MM.1S (cell line): ENCODE data around the gene AP1M2.

ENCODE experiments used
- DNase-seq: peaks from one replicate; pipeline ENCODE4 v3.0.0-alpha.2; 2015
- H2AFZ ChIP-seq: fragments of 300-600 bp; sonication (generic); 2 replicates; pipeline ENCODE4 v1.6.0; 2016; ENCODE audit warnings: antibody characterized with exemption, low read length
- H3F3A ChIP-seq: fragments of 300-600 bp; sonication (generic); 2 replicates; pipeline ENCODE4 v1.6.1; 2016; ENCODE audit warnings: mild to moderate bottlenecking, antibody characterized with exemption, low read length, moderate library complexity, mixed read lengths; ENCODE audit not compliant: insufficient read depth
- H3K27ac ChIP-seq: fragments of 300-600 bp; sonication (generic); 2 replicates; pipeline ENCODE4 v1.5.1; 2016; ENCODE audit warnings: mild to moderate bottlenecking, low read length
- H3K27me3 ChIP-seq: fragments of 300-600 bp; sonication (generic); replicated peaks from 2 replicates; pipeline ENCODE4 v1.6.0; 2016; ENCODE audit warnings: low read length; ENCODE audit not compliant: insufficient read depth
- H3K36me3 ChIP-seq: fragments of 300-600 bp; sonication (generic); replicated peaks from 2 replicates; pipeline ENCODE4 v1.6.1; 2016; ENCODE audit warnings: mild to moderate bottlenecking, low read length, mixed read lengths; ENCODE audit not compliant: insufficient read depth
- H3K4me1 ChIP-seq: fragments of 300-600 bp; sonication (generic); 2 replicates; pipeline ENCODE4 v1.6.1; 2016; ENCODE audit warnings: low read length, mixed read lengths
- H3K4me2 ChIP-seq: fragments of 300-600 bp; sonication (generic); 2 replicates; pipeline ENCODE4 v1.6.0; 2016; ENCODE audit warnings: low read depth, low read length
- H3K4me3 ChIP-seq: fragments of 300-600 bp; sonication (generic); 2 replicates; pipeline ENCODE4 v1.5.1; 2016; ENCODE audit warnings: low read length, mixed read lengths
- H3K79me2 ChIP-seq: fragments of 300-600 bp; sonication (generic); 2 replicates; pipeline ENCODE4 v1.6.1; 2016; ENCODE audit warnings: mixed run types, low read length, mixed read lengths
- H3K9ac ChIP-seq: fragments of 300-600 bp; sonication (generic); 2 replicates; pipeline ENCODE4 v1.6.1; 2016; ENCODE audit warnings: low read length, mixed read lengths
- H3K9me2 ChIP-seq: fragments of 300-600 bp; sonication (generic); replicated peaks from 2 replicates; pipeline ENCODE4 v1.6.1; 2016; ENCODE audit warnings: mild to moderate bottlenecking, low read length, mixed read lengths; ENCODE audit not compliant: insufficient read depth
- H3K9me3 ChIP-seq: fragments of 300-600 bp; sonication (generic); replicated peaks from 2 replicates; pipeline ENCODE4 v1.6.1; 2016; ENCODE audit warnings: mild to moderate bottlenecking, low read length, mixed read lengths; ENCODE audit not compliant: insufficient read depth
- H4K20me1 ChIP-seq: fragments of 300-600 bp; sonication (generic); 2 replicates; pipeline ENCODE4 v1.6.1; 2016; ENCODE audit warnings: mild to moderate bottlenecking, low read length, moderate library complexity, mixed read lengths; ENCODE audit not compliant: insufficient read depth
- EZH2 ChIP-seq: fragments of 300-600 bp; sonication (generic); optimal IDR thresholded peaks from 2 replicates; pipeline ENCODE3; 2017; ENCODE audit warnings: low read depth, mild to moderate bottlenecking, antibody characterized with exemption, low read length, mixed read lengths
- EZH2phosphoT487 ChIP-seq: fragments of 300-600 bp; sonication (generic); IDR thresholded peaks from 2 replicates; pipeline ENCODE4 v1.6.1; 2018; ENCODE audit warnings: antibody characterized with exemption, low read length
- TF ChIP-seq, protein P1 (sequence below): fragments of 300-600 bp; sonication (generic); IDR thresholded peaks from 2 replicates; pipeline ENCODE4 v1.5.1; 2016; ENCODE audit warnings: antibody characterized with exemption, low read length, mixed read lengths

AP1M2 gene

DNA sequence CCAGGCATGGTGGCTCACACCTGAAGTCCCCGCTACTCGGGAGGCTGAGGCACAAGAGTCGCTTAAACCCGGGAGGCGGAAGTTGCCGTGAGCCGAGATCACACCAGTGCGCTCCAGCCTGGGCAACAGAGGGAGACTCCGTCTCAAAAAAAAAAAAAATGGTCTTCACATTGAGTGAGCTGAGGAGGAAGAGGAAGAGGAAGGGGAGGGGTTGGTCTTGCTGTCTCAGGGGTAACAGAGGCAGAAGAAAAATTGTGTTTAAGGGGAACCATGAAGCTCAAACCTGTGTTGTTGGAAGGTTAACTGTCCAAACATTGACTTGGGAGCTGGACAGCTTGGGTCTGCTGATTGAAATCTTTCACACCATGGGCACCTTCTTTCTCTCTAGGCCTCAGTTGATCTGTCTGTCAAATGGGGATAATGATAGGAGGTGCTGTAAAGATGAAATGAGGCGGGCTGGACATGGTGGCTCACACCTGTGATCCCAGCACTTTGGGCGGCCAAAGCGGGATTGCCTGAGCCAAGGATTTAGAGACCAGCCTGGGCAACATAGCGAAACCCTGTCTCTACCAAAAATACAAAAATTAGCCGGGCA is 28.4 kb upstream of the AP1M2 start:
- Histone ChIP-seq H3K4me1 (no peaks in the 10 kb centered on the region), H3K9me3 (no peaks in the 10 kb centered on the region), H3F3A (no peaks in the 10 kb centered on the region), H3K9me2 (no peaks in the 10 kb centered on the region), H3K36me3 (no peaks in the 10 kb centered on the region), H3K79me2 (no peaks in the 10 kb centered on the region), H4K20me1 (no peaks in the 10 kb centered on the region), H3K27me3 (no peaks in the 10 kb centered on the region), H3K4me2 (no peak overlapping the region), H2AFZ (no peak overlapping the region), H3K4me3 (no peak overlapping the region), H3K27ac (no peak overlapping the region), H3K9ac (no peak overlapping the region)
- no peak for DNase-seq
- TF ChIP-seq EZH2phosphoT487 (no peak), EZH2 (no peak)
- TF ChIP-seq, protein P1, sequence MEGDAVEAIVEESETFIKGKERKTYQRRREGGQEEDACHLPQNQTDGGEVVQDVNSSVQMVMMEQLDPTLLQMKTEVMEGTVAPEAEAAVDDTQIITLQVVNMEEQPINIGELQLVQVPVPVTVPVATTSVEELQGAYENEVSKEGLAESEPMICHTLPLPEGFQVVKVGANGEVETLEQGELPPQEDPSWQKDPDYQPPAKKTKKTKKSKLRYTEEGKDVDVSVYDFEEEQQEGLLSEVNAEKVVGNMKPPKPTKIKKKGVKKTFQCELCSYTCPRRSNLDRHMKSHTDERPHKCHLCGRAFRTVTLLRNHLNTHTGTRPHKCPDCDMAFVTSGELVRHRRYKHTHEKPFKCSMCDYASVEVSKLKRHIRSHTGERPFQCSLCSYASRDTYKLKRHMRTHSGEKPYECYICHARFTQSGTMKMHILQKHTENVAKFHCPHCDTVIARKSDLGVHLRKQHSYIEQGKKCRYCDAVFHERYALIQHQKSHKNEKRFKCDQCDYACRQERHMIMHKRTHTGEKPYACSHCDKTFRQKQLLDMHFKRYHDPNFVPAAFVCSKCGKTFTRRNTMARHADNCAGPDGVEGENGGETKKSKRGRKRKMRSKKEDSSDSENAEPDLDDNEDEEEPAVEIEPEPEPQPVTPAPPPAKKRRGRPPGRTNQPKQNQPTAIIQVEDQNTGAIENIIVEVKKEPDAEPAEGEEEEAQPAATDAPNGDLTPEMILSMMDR = no peak

DNA sequence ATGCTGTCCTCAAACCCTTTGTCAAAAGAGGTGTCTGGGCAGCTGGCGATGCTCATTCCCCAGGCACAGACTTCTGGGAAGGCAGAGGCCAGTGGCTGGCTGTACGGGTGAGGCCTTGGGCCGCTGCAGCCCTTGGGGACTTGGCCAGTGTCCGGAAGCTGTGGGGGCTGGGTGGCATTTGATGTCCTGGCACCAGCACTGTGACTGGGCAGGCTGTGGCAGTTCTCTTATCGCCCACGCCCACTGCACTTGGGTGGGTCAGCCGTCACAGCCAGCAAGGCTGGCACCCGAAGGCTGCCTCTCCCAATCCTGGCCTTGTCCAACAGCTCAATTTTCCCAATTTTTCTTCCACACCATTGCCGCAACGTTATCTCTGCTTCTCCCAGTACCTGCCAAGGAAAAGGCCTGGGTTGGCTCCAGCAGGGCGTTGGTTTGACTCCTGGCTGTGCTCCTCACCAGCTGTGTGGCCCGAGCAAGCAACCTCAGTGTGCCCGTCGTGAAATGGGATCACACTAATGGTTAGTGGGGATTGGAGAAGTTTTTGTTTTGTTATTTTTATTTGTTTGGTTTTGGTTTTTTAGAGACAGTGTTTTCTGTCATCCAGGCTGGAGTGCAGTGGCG is 25.5 kb upstream of the AP1M2 start:
- H3K4me2 ChIP-seq = no peak overlapping the region
- TF ChIP-seq, protein P1 = no peak
- TF ChIP-seq EZH2 (no peak), EZH2phosphoT487 (no peak)
- no peak for DNase-seq
- H3F3A ChIP-seq = no peaks in the 10 kb centered on the region
- no peaks in the 10 kb centered on the region for H3K79me2 ChIP-seq
- H3K9me2 ChIP-seq = no peaks in the 10 kb centered on the region
- H3K27me3 ChIP-seq = no peaks in the 10 kb centered on the region
- H2AFZ ChIP-seq = no peak overlapping the region
- H3K9ac ChIP-seq = no peak overlapping the region
- H3K27ac ChIP-seq = no peak overlapping the region
- no peaks in the 10 kb centered on the region for H3K9me3 ChIP-seq
- H3K4me1 ChIP-seq = no peaks in the 10 kb centered on the region
- no peaks in the 10 kb centered on the region for H3K36me3 ChIP-seq
- no peak overlapping the region for H3K4me3 ChIP-seq
- no peaks in the 10 kb centered on the region for H4K20me1 ChIP-seq

DNA sequence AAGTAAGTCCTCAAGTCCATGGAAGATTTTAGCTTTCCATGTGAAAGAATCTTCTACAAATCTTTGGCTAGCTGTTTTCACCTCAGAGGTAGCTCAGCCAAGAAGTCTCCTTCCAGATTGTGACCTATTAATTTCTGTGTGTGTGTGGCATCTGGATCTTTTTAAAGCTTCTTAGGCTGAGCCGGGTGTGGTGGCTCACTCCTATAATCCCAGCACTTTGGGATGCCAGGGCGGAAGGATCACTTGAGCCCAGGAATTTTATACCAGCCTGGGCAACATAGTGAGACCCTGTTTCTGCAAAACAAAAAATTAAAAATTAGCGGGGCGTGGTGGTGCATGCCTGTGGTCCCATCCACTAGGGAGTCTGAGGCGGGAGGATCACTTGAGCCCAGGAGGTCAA is 24.8 kb upstream of the AP1M2 start:
- H3F3A ChIP-seq = no peaks in the 10 kb centered on the region
- no peak overlapping the region for H2AFZ ChIP-seq
- H4K20me1 ChIP-seq = no peaks in the 10 kb centered on the region
- H3K9me3 ChIP-seq = no peaks in the 10 kb centered on the region
- no peak for DNase-seq
- H3K4me1 ChIP-seq = no peaks in the 10 kb centered on the region
- no peaks in the 10 kb centered on the region for H3K9me2 ChIP-seq
- TF ChIP-seq, protein P1 = no peak
- TF ChIP-seq EZH2 (no peak), EZH2phosphoT487 (no peak)
- no peak overlapping the region for H3K9ac ChIP-seq
- no peaks in the 10 kb centered on the region for H3K36me3 ChIP-seq
- H3K4me2 ChIP-seq = no peak overlapping the region
- no peaks in the 10 kb centered on the region for H3K27me3 ChIP-seq
- no peak overlapping the region for H3K27ac ChIP-seq
- no peak overlapping the region for H3K4me3 ChIP-seq
- H3K79me2 ChIP-seq = no peaks in the 10 kb centered on the region
